GM19372 (cell line): ENCODE data around the gene LRRC58.
"Not testable (repeated sequence)": the region's sequence is repeated elsewhere in the genome, so short reads cannot be mapped to it uniquely, and the experiment has no call there.

Experiments used
- ATAC-seq: cut with Tn5 transposase; IDR thresholded peaks from one replicate; pipeline ENCODE4 v1.9.1; 2021; ENCODE audit warnings: mild to moderate bottlenecking, low read depth, moderate library complexity; ENCODE audit not compliant: unreplicated experiment

LRRC58 gene

DNA sequence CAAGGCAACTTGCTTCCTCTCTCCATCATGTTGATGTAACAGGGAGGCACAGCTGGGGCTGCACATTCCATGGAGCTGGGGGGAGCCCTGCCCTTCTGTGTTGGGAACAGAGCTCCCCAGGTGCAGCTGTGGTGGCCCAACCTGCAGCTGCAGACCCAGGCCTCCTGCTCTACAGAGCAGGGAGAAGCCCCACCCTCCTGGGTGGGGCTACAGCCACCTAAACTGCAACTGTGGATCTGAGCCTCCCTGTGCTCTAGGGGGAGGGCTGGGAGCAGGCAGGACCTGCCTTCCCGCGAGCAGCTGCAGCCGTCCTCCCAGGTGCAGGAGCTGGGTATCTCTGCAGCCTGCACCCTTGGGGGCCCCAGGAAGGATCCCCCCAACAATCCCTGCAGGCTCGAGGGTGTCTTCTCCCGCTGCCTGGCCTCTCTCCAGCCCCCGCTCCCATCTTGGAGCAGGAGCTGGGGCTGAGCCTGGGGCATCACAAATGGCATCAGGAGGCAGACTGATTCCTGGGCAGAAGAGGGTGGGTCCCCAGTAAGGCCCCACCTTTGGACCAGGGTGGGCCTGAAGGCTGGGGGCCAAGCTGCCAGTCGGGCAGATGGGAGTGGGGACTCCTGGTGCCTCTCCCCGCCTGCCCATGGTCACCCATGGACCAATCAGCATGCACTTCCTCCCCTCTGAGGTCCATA, 7.4 kb downstream of the LRRC58 start:
- no peak for ATAC-seq

DNA sequence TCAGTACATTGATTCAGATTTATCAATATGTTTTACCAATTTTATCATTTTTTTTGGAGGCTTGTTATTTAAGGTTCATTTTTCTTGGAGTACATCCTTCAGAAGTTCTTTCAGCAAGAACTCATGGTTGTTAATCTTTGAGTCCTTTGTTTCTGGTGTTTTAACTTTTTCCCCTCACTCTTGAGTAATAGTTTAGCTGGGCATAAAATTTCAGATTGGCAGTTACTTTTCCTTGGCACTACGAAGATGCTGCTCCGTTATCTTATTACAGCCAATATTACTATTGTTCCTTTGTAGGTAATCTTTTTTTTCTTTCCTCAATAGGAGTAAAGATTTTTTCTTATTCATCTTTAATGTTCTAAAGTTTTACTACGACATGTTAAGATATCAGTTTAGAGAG, 9.8 kb downstream of the LRRC58 start:
- no peak for ATAC-seq

DNA sequence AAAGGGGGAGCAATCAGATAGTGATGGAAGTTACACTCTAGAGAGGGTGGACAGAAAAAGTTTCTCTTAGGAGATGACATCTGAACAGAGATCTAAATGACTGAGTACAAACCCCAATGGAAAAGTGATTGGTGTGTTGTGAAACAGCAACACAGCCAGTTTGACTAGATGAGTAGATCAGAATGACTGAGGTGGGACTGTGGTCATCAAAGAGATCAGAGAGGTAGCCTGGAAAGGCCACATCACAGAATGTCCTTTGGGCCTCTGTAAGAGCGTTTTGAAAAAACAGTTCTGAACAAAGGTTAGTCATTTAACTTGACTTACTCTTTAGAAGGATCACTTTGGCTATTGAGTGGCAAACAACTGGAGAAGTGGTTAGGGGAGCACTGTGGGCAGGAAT, 10.6 kb downstream of the LRRC58 start:
- no peak for ATAC-seq

DNA sequence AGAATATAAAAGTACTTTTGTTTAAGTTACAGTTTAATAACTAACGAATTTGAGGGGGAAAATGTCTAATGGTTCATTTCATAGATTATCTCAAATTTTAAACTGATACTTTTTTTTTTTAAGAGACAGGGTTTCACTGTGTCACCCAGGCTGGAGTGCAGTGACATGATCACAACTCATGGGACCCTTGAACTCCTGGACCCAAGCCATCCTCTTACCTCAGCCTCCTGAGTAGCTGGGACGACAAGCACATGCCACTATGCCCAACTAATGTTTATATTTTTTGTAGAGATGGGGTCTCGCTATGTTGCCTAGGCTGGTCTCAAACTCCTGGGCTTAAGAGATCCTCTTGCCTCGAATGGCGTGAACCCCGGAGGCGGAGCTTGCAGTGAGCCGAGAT, 16.5 kb downstream of the LRRC58 start:
- no peak for ATAC-seq

DNA sequence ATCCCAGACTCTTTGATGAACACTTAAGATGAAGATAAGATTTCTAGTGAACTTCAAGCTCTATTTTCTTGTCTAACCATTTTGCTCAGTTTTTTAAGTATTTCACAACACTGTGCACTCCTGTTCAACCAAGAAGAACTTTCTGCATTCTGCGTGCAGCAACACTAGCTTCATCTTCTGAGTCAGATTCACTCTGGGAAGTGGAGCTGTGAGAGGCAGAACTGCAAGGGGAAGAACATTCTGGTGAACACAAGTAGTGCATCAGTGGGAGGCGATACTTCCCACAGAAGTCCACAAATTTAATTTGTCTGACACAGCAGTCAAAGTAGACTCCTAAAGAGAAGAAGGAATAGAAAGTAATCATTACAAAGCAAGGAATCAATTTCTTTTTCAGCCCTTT, 18.1 kb downstream of the LRRC58 start:
- no peak for ATAC-seq

DNA sequence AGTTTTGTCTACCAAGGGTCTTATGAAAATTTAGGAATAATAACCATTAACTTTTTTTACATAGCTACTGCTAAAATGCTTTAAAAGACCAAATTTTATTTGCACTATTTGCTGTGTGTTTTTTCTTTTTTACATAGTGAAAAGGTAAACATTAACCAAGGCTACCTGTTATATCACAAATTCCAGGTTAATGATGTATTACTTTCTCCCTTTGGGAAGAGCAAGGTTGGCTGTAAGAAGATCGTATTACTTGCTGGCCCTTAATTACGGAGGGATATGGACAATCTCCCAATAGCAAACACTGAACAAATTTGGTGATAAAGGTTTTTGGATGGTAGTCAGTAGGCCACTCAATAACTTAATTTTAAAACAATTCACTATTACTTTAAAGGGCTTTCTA, 22.4 kb downstream of the LRRC58 start:
- ATAC-seq, result no peak

DNA sequence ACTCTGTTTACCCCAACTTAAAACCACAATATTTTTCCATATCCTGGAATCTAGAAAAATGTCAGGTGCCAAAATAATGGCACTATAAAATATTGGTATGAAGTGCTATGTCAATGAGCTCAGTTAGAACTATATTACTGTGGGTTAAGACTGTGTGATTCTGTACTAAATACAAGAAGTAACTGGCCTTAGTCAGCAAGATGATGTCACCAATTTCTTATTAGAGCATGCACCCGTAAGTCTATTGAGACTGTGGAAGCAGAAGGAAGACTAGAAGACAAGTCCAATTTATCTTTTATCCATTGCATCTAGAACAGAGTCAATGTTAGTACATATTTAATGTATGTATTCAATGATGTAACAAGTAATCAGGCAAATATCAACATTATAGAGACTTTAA, 25.0 kb downstream of the LRRC58 start:
- no peak for ATAC-seq

DNA sequence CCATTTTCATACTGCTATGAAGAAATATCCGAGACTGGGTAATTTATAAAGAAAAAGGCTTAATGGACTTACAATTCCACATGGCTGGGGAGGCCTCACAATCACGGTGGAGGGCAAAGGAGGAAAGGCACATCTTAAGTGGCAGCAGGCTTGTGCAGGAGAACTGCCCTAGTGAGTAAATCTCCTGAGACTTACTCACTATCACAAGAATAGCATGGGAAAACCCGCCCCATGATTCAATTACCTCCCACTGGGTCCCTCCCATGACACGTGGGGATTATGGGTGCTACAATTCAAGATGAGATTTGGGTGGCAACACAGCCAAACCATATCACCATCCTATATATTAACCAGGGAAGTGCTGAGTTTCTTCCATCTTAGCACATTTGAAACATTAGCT, 25.4 kb downstream of the LRRC58 start:
- not testable (repeated sequence) for ATAC-seq

DNA sequence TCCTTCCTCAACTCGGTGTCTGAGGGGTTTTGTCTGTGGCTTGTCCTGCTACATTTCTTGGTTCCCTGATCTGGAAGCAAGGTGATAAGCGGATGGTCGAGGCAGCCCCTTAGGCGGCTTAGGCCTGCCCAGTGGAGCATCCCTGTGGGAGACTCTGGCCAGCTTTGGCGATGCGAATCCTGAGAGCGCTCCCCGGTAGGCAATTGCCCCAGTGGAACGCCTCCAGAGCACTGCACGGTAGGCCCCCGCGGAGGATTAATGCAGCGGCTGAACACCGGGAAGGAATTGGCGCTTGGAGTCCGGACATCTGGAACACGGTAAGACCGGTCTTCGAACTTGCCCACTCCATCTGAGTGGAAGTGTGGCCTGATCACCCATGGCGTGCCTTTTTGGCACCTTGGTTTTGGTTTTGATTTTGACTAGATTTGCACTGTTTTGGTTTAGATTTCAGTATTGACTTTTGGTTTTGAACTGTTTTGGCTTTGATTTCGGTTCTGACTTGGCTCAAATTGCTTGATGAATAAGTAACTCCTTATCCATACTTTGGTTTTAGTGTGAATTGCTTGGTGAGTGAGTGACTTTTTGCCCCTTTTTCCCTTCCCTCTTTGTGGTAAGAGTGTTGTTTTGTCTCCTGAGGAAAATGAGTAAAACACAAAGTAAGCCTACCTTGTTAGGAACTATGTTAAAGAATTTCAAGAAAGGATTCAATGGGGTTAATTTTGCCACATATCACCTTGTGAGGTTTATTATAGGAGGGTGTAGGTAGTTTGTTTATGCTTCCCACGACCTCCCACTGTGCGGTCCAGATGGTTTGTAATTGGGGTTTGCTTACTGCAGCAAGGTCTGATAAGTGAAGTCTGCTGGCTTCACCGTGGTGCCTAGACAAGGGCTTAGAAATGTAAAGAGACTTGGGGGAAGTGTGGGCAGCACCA, 37.0 kb downstream of the LRRC58 start:
- ATAC-seq, result no peak

DNA sequence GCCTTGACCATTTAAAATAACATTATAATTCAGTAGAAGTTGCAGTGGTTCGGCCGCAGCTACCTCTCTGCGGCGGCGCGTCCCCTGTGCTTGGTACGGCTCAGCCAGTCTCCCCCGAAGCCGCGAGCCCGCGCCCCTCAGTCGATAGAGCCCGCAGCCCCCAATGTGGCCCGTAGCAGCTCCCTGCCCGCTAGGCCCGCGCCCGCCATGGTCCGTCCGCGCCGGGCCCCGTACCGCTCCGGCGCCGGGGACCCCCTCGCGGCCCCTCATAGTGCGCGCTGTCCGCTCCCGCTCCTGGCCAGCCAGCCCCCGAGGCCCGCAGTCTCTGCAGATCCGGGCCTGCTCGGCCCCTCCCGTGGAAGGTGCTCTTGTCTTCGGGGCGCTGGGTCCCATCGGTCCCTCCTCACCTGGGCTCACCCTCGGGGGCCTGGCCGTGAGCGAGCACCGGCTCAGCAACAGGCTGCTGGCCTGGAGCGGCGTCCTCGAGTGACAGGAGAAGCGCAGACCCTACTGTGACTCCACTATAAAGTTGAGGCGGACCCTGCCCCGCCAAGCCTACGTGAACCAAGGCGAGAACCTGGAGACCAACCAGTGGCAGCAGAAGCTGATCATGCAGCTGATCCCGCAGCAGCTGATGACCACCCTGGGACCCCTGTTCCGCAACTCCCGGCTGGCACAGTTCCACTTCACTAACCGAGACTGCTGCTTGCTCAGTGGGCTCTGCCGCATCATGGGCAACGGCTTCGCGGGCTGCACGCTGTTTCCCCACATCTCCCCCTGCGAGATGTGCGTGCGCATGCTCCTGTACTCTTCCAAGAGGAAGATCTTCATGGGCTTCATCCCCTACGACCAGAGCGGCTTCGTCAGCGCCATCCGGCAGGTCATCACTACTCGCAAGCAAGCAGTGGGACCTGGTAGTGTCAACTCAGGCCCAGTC, 42.4 kb downstream of the LRRC58 start:
- ATAC-seq, result no peak

DNA sequence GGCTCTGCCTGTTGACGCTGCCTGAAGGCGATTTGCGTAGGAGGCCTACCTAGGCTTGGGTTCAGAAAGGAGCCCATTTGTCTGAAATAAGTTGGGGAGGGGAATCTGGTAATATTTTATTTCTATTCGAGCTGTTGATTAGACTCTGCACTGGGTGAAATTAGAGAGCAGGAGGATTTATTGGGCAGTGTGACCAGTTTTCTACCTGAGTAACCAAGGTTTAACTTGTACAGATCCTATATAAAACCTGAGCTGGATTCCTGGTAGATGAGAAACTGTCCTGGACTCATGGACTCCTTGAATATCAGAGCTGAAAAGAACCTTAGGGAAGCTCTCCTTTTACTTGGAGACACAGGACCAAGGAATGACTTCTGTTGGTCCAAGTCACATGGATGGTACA, 44.5 kb downstream of the LRRC58 start:
- ATAC-seq, result no peak

DNA sequence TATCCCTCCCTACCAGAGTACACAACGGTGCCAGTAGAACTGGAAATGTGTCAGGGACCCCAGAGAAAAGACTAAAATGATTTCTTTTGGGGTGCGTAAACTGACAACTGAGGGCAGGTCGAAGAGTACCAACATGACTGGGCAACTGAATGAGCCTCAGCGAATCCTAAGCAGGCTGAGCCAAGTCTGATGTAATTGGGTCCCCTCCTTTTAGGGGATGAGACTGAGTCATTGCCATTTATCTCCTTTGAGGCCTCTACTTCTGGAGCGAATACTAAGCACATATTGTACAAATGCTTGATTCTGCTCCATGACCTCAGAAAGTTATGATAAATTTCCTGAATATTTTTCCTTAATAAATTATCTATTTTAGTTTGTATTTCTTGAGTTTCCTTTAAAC, 46.8 kb downstream of the LRRC58 start:
- ATAC-seq, result no peak

DNA sequence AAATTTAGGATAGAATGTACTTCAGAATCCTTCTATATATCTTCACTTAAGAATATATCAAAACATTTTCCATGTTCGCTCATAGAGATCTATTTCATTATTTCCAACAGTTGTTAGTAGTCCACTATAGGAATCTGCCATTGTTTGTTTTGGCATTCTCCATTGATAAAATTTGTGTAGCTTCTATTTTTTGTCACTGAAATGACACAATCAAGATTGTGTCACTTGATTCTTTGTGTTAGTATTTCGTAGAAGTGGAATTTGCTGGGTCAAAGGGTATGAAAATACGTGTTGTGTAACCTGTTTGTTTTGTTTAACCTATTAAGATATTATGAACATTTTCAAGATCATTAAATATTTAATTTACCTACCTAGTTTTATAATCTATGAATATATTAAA, 48.2 kb downstream of the LRRC58 start:
- ATAC-seq, result no peak

DNA sequence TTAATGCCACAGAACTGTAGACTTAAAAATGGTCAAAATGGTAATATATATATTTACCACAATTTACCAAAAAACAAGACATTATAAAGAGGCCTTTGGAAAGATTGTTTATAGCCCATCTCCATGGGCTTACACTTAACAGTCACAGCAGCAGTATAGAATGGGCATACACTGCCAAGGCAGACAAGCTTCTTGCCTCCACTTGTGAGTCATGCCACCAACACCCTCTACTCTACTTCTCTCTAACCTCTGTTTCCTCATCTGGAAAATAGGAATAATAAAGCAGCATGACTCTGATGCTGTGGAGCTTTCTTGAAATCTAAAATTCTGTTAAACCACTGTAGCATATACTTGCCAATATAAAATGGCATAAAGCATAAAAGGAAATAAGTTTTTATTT, 49.8 kb downstream of the LRRC58 start:
- ATAC-seq, result no peak

DNA sequence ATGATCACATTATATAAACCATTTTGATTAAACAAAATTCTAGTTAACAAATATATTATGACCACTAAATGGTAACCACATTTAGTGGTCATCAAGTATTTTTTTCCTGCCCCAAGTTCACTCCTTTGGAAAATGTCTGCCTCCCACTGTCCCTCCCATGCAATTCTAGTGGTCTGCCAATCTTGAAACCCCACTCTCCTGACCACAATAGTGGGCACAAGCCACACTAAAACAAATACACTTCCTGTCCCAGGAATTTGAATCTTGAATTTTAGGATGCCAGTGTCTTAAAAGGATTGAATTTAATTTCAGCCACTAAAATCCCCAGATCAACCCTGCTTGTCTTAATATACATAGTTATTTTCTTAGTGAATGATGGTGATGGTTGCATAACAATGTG, 50.2 kb downstream of the LRRC58 start:
- no peak for ATAC-seq

DNA sequence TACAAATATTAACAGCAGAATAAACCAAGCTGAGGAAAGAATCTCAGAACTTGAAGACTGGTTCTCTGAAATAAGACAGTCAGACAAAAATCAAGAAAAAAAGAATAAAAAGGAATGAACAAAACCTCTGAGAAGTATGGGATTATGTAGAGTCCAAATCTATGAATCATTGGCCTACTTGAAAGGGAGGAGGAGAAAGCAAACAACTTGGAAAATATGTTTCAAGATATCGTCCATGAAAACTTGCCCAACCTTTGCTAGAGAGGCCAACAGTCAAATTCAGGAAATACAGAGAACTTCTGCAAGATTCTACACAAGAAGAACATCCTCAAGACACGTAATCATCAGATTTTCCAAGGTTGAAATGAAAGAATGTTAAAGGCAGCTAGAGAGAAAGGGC, 57.6 kb downstream of the LRRC58 start:
- not testable (repeated sequence) for ATAC-seq

DNA sequence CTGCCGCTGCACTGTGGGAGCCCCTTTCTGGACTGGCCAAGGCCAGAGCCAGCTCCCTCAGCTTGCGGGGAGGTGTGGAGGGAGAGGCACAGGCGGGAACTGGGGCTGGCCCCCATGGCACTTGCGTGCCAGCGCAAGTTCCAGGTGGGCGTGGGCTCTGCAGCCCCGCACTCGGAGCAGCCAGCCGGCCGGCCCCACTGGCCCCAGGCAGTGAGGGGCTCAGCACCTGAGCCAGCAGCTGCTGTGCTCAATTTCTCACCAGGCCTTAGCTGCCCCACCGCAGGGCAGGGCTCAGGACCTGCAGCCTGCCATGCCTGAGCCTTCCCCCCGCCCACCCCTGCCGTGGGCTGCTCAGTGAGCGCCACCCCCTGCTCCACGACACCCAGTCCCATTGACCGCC, 59.5 kb downstream of the LRRC58 start:
- ATAC-seq, result no peak

DNA sequence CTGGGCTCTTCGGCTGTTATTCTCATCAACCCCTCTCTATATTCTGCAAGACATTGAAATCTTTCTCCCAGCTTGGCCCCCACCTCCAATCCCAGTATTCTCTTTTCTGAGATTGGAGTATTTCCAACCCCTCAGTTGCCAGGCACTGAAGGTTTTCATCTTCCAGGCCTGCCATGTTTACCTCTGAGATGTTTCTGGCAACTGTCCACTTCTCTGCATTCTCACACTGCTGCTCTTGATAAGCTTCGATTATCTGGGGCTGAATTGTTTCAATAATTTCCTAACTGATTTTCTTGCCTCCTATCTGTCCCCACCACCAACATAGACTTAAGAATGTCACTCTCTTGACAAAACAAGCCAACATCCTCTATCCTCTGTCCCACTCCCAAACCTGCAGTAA, 62.7 kb downstream of the LRRC58 start:
- ATAC-seq, result no peak

DNA sequence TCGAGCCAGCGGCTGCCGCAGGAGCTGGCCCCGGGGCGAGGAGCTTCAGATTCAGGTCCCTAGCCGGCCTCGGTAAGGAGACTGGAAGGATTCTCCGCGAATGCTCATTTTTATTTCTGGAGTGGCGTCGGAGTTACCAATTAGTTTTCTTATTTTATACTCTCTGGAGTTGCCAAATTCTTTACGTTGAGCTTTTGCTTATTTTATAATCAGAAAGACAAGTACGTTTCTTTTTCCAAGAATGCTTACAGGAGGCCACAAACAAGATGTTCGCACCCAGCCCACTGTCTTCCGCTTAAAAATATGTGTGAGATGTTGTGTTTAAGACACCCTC, 63.7 kb downstream of the LRRC58 start:
- no peak for ATAC-seq

DNA sequence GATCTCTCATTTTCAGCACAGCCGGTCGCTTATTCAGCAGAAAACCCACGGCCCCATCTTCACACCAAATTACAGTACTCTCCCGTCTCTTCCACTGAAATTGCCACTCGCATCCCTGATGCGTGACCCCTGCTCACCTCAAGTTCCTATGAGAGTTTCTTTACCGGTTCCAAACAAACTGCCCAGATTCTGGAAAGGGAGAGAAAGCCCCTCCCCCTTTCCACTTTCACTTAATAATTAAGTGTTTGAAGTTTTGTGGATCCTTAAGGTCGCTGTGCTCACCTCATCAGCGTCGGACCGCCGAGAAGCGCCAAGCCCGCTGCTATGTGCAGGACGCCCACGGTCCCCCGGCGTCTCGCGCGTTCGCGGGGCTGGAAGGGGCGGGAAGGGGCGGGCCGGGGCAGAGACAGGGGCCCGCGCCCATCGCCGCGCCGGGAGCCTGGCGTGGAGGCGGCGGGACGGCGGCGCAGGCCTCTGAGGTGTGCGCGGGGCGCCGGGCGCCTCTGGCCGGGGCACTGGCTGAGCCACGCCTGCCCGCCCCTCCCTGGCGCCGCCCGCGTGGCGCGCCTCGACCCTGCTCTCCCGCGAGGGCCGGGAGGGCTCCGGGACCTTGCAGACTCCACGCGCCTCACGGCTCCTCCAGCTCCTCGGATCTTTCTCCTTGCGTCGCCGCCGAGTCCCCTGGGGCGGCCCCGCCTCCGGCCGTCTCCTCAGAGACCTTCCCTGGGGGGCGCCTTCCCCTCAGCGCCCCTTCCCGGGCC, 64.2 kb downstream of the LRRC58 start, which contains the start of gene GPR156:
GPR156 (minus strand) TSS at position 476 of the 761 bp plus-strand sequence. CDS start 41,124 bp downstream, outside the sequence.
- no peak for ATAC-seq
